ENCODE results near the gene LRRC31. TPM values are rescaled to one million over a fixed set of nuclear protein-coding genes. Genes with fewer than 3 reads are reported as not detected.

LRRC31 gene
- polyA plus RNA-seq (ENCODE audit: insufficient read length in 3 of 3): under 1 TPM; 0.17 to 0.37 (median 0.26) TPM

- DNase-seq (ENCODE audit: low read depth in 3 of 3, low spot score in 2 of 3): no peak
Observed at GRCh38 chr3:169869484-169870220, at the start of gene LRRC31. LRRC31 (minus strand) TSS chr3:169869935; CDS start chr3:169869807, 128 bp downstream.

GRCh38 chr3:169914321-169914720, 44.6 kb upstream of the LRRC31 start:
- no peak for DNase-seq (ENCODE audit: low read depth in 3 of 3, low spot score in 2 of 3)

GRCh38 chr3:169913323-169913722, 43.6 kb upstream of the LRRC31 start:
- no peak for DNase-seq (ENCODE audit: low read depth in 3 of 3, low spot score in 2 of 3)

GRCh38 chr3:169911272-169911671, 41.5 kb upstream of the LRRC31 start, which contains the start of gene SAMD7:
SAMD7 (plus strand) TSS chr3:169911572; CDS start chr3:169919499, 7,927 bp downstream.
- no peak for DNase-seq (ENCODE audit: low read depth in 3 of 3, low spot score in 2 of 3)

- no peak for DNase-seq (ENCODE audit: low read depth in 3 of 3, low spot score in 2 of 3)
Observed at GRCh38 chr3:169907944-169908343, 38.2 kb upstream of the LRRC31 start.

- no peak for DNase-seq (ENCODE audit: low read depth in 3 of 3, low spot score in 2 of 3)
Observed at GRCh38 chr3:169907476-169907875, 37.7 kb upstream of the LRRC31 start.

GRCh38 chr3:169905404-169905803, 35.7 kb upstream of the LRRC31 start:
- DNase-seq (ENCODE audit: low read depth in 3 of 3, low spot score in 2 of 3): no peak

- no peak for DNase-seq (ENCODE audit: low read depth in 3 of 3, low spot score in 2 of 3)
Observed at GRCh38 chr3:169901453-169901852, 31.7 kb upstream of the LRRC31 start.

GRCh38 chr3:169897284-169897683, 27.5 kb upstream of the LRRC31 start:
- DNase-seq (ENCODE audit: low read depth in 3 of 3, low spot score in 2 of 3): no peak

GRCh38 chr3:169895072-169895471, 25.3 kb upstream of the LRRC31 start:
- no peak for DNase-seq (ENCODE audit: low read depth in 3 of 3, low spot score in 2 of 3)

GRCh38 chr3:169894110-169894509, 24.4 kb upstream of the LRRC31 start:
- no peak for DNase-seq (ENCODE audit: low read depth in 3 of 3, low spot score in 2 of 3)

- DNase-seq (ENCODE audit: low read depth in 3 of 3, low spot score in 2 of 3): no peak
Observed at GRCh38 chr3:169891886-169892285, 22.2 kb upstream of the LRRC31 start.

GRCh38 chr3:169886671-169887070, 16.9 kb upstream of the LRRC31 start:
- DNase-seq (ENCODE audit: low read depth in 3 of 3, low spot score in 2 of 3): no peak

GRCh38 chr3:169880576-169881250, 11.0 kb upstream of the LRRC31 start:
- no peak for DNase-seq (ENCODE audit: low read depth in 3 of 3, low spot score in 2 of 3)

- DNase-seq (ENCODE audit: low read depth in 3 of 3, low spot score in 2 of 3): no peak
Observed at GRCh38 chr3:169879845-169880575, 10.3 kb upstream of the LRRC31 start.

GRCh38 chr3:169879013-169879557, 9.3 kb upstream of the LRRC31 start:
- DNase-seq (ENCODE audit: low read depth in 3 of 3, low spot score in 2 of 3): no peak

- no peak for DNase-seq (ENCODE audit: low read depth in 3 of 3, low spot score in 2 of 3)
Observed at GRCh38 chr3:169871129-169871886, 1.6 kb upstream of the LRRC31 start.

- no peak for DNase-seq (ENCODE audit: low read depth in 3 of 3, low spot score in 2 of 3)
Observed at GRCh38 chr3:169868369-169868768, 1.4 kb downstream of the LRRC31 start.

- no peak for DNase-seq (ENCODE audit: low read depth in 3 of 3, low spot score in 2 of 3)
Observed at GRCh38 chr3:169867584-169868210, 2.0 kb downstream of the LRRC31 start.
